ENCODE results near the gene PXN.

DNA sequence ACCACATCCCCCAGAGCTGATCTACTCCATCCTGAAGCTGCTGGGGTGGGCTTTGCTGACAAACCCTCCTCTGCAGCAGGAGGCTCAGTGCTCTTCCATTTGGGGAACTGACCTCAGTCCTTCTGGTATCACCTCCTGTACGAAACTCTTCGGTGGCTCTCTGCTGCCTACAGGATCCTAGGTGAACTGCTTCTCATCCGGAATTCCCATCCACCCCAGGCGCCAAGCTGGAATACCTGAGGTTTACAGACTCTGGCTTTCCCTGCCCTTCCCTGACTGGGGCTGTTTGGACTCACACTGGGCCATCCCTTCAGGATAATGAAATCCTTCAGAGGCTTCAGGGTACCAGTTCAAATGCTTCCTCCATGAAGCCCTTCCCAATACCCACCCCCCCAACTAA, 97.2 kb downstream of the PXN start:
- TF ChIP-seq TAF1 (IDR thresholded peaks at IDR 0.05; ENCODE audit: borderline replicate concordance, low read depth, low read length) (no peak), POLR2A (IDR thresholded peaks at IDR 0.05; ENCODE audit: low read depth, low read length) (no peak)
